HFFc6 (cell line): ENCODE measurements around the gene KLF6. TPM values are rescaled to one million over a fixed set of nuclear protein-coding genes. Genes with fewer than 3 reads are reported as not detected.

Experiments used
- DNase-seq: peaks from one replicate; pipeline ENCODE4 v3.0.0-alpha.2; 2018
- H3K27ac Mint-ChIP-seq: 2 replicates; pipeline ENCODE4 v1.8.0; 2020; ENCODE audit warnings: mild to moderate bottlenecking, mixed read lengths
- H3K27me3 Mint-ChIP-seq: 2 replicates; pipeline ENCODE4 v1.8.0; 2021; ENCODE audit warnings: mild to moderate bottlenecking, moderate library complexity, mixed read lengths; ENCODE audit not compliant: insufficient read depth
- H3K36me3 Mint-ChIP-seq: 2 replicates; pipeline ENCODE4 v1.8.0; 2021; ENCODE audit warnings: low read depth, mixed read lengths
- H3K4me1 Mint-ChIP-seq: 2 replicates; pipeline ENCODE4 v1.8.0; 2020; ENCODE audit warnings: low read depth, mixed read lengths
- H3K4me3 Mint-ChIP-seq: 2 replicates; pipeline ENCODE4 v1.8.0; 2020; ENCODE audit warnings: mild to moderate bottlenecking, moderate library complexity, mixed read lengths
- H3K9me3 Mint-ChIP-seq: 2 replicates; pipeline ENCODE4 v1.8.0; 2020; ENCODE audit warnings: mild to moderate bottlenecking, mixed read lengths
- CTCF ChIP-seq: fragments of 200-600 bp; sonication (generic); IDR thresholded peaks from 2 replicates; pipeline ENCODE4 v1.5.0; 2021; ENCODE audit warnings: antibody characterized with exemption, mild to moderate bottlenecking
- total RNA-seq, 6 experiments: library from RNA; stranded (reverse); fragmentation: NEBNext Ultra II Directional; extraction: Animal tissue kit (Norgen Biotek cat#: 25700); gene quantifications; 2 replicates in 1 of 6; 3 replicates in 5 of 6; pipeline ENCODE4 v1.2.3, GENCODE V29; 2021

KLF6 gene
- total RNA-seq, 6 experiments from 2014 or later: 114 to 154 (median 142) TPM

GRCh38 chr10:3808689-3809199, 23.7 kb upstream of the KLF6 start:
- no peak overlapping the region for H3K4me3 Mint-ChIP-seq
- H3K27ac Mint-ChIP-seq: peak overlapping the region; percentile 90

GRCh38 chr10:3807928-3808496, 23.0 kb upstream of the KLF6 start:
- Mint-ChIP-seq H3K36me3 (no peaks in the 10 kb centered on the region), H3K4me3 (no peak overlapping the region), H3K4me1 (peaks cover 94% of the 10 kb centered on the region), H3K27ac (peak overlapping the region; percentile 99), H3K27me3 (peaks cover 3% of the 10 kb centered on the region; the same call in 1 of the 2 replicates), H3K9me3 (no peaks in the 10 kb centered on the region)
- no peak for DNase-seq
- no peak for TF ChIP-seq CTCF

More at GRCh38 chr10:3808689-3809199, 23.7 kb upstream of the KLF6 start:
- Mint-ChIP-seq H3K27me3 (peaks cover 3% of the 10 kb centered on the region; the same call in 1 of the 2 replicates), H3K4me1 (peaks cover 95% of the 10 kb centered on the region), H3K9me3 (no peaks in the 10 kb centered on the region), H3K36me3 (no peaks in the 10 kb centered on the region)
- no peak for TF ChIP-seq CTCF
- no peak for DNase-seq

GRCh38 chr10:3807211-3807927, 22.4 kb upstream of the KLF6 start:
- peak overlapping the region; percentile 99 for H3K27ac Mint-ChIP-seq
- peaks cover 3% of the 10 kb centered on the region; the same call in 1 of the 2 replicates for H3K27me3 Mint-ChIP-seq
- DNase-seq: no peak
- peak; percentile 33; the same call in 1 of the 2 replicates for TF ChIP-seq CTCF
- no peaks in the 10 kb centered on the region for H3K9me3 Mint-ChIP-seq
- H3K36me3 Mint-ChIP-seq: no peaks in the 10 kb centered on the region
- H3K4me3 Mint-ChIP-seq: peak overlapping the region; percentile 79
- peaks cover 92% of the 10 kb centered on the region for H3K4me1 Mint-ChIP-seq

- H3K27ac Mint-ChIP-seq: peak overlapping the region; percentile 99
- no peak for TF ChIP-seq CTCF
- H3K27me3 Mint-ChIP-seq: peaks cover 2% of the 10 kb centered on the region; the same call in 1 of the 2 replicates
- peaks cover 84% of the 10 kb centered on the region for H3K4me1 Mint-ChIP-seq
- H3K4me3 Mint-ChIP-seq: peak overlapping the region; percentile 79
- no peaks in the 10 kb centered on the region for H3K36me3 Mint-ChIP-seq
- peak; percentile 82 for DNase-seq
- no peaks in the 10 kb centered on the region for H3K9me3 Mint-ChIP-seq
Measured at GRCh38 chr10:3806603-3807002, 21.6 kb upstream of the KLF6 start.

- peak overlapping the region; percentile 99 for H3K27ac Mint-ChIP-seq
- no peaks in the 10 kb centered on the region for H3K9me3 Mint-ChIP-seq
- H3K27me3 Mint-ChIP-seq: no peaks in the 10 kb centered on the region
- H3K4me3 Mint-ChIP-seq: peak overlapping the region; percentile 79
- DNase-seq: peak; percentile 75
- TF ChIP-seq CTCF: no peak
- H3K4me1 Mint-ChIP-seq: peaks cover 82% of the 10 kb centered on the region
- no peaks in the 10 kb centered on the region for H3K36me3 Mint-ChIP-seq
Measured at GRCh38 chr10:3805791-3806461, 20.9 kb upstream of the KLF6 start.
